ENCODE measurements around the gene ZNHIT6.

GRCh38 chr1:85630493-85630892, 77.7 kb downstream of the ZNHIT6 start:
- TF ChIP-seq CTCF (IDR thresholded peaks at IDR 0.05; ENCODE audit: insufficient read depth, low read depth, low read length) (no peak), EZH2 (IDR thresholded peaks at IDR 0.05; ENCODE audit: insufficient read depth, low read length) (no peak)

Data from astrocyte (in vitro differentiated cells and primary cell).